Measurements from ENCODE around the gene FOXP4. TPM values are rescaled to one million over a fixed set of nuclear protein-coding genes. Genes with fewer than 3 reads are reported as not detected.

The FOXP4 gene
- total and polyA plus RNA-seq, 2 of the 13 experiments (the other 11 are each of a cell fraction or from before 2014, with no cell fraction given) = 11.0 to 12.4 TPM

DNA sequence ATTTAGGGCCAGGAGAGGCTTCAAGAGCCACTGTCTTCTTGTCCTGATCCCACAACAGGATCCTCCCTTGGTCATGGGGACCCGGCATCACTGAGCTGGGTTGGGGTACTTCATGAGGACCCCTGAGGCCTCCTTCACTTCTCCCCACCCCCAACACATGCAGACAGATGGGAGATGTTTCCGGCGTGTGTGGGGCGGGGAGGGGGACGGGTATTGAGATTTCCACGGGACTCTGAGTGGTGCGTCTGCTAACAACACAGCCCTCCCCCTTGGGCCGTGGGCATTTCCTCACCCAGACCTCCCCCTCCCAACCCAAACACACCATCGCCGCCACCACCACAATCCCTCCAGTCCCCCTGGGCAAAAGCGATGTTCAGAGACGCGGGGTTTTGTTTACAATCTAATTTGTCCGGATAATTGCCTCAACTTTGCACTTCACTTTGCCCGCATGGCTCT lies 906 bp upstream of the FOXP4 start (continued):
- TF ChIP-seq ZNF589 (CRISPR knock-in tag; conservative IDR thresholded peaks at IDR 0.05) (no peak), TOE1 (CRISPR knock-in tag; IDR thresholded peaks at IDR 0.05) (no peak), ZFP36L1 (CRISPR knock-in tag; IDR thresholded peaks at IDR 0.05) (no peak), ZSCAN29 (CRISPR knock-in tag; conservative IDR thresholded peaks at IDR 0.05) (peak; percentile 99), HDAC1 (CRISPR knock-in tag; IDR thresholded peaks at IDR 0.05) (no peak), NKX3-1 (CRISPR knock-in tag; IDR thresholded peaks at IDR 0.05) (no peak), ZNF720 (CRISPR knock-in tag; IDR thresholded peaks at IDR 0.05) (no peak), KAT2B (IDR thresholded peaks at IDR 0.05; ENCODE audit: borderline replicate concordance, low read depth, low read length) (no peak), EED (CRISPR knock-in tag; IDR thresholded peaks at IDR 0.05) (no peak), ZFAT (CRISPR knock-in tag; conservative IDR thresholded peaks at IDR 0.05) (no peak), AGO1 (IDR thresholded peaks at IDR 0.05; ENCODE audit: low read depth, low read length, poor library complexity, severe bottlenecking) (no peak), SSRP1 (CRISPR knock-in tag; IDR thresholded peaks at IDR 0.05) (no peak), PRMT3 (CRISPR knock-in tag; IDR thresholded peaks at IDR 0.05; ENCODE audit: borderline replicate concordance, low read depth) (no peak), XRCC5 (optimal IDR thresholded peaks at IDR 0.05; ENCODE audit: low read length) (no peak), ETV6 (CRISPR knock-in tag; conservative IDR thresholded peaks at IDR 0.05) (no peak), NFE2L1 (CRISPR knock-in tag; IDR thresholded peaks at IDR 0.05; ENCODE audit: borderline replicate concordance) (no peak), CHCHD3 (CRISPR knock-in tag; IDR thresholded peaks at IDR 0.05) (peak; percentile 8; the same call in 1 of the 2 replicates), GATAD2A (CRISPR knock-in tag; IDR thresholded peaks at IDR 0.05) (0 out of 2 replicates have a peak, but pooled peaks have one; percentile 29), HMG20B (CRISPR knock-in tag; conservative IDR thresholded peaks at IDR 0.05) (no peak), TCF7 (IDR thresholded peaks at IDR 0.05; ENCODE audit: low read depth) (no peak), FOXJ3 (CRISPR knock-in tag; IDR thresholded peaks at IDR 0.05; ENCODE audit: borderline replicate concordance) (no peak), CREB1 (IDR thresholded peaks at IDR 0.05) (no peak), CREB1 (CRISPR knock-in tag; IDR thresholded peaks at IDR 0.05) (no peak), ZNF709 (CRISPR knock-in tag; IDR thresholded peaks at IDR 0.05) (no peak)
- TF ChIP-seq, protein P1, sequence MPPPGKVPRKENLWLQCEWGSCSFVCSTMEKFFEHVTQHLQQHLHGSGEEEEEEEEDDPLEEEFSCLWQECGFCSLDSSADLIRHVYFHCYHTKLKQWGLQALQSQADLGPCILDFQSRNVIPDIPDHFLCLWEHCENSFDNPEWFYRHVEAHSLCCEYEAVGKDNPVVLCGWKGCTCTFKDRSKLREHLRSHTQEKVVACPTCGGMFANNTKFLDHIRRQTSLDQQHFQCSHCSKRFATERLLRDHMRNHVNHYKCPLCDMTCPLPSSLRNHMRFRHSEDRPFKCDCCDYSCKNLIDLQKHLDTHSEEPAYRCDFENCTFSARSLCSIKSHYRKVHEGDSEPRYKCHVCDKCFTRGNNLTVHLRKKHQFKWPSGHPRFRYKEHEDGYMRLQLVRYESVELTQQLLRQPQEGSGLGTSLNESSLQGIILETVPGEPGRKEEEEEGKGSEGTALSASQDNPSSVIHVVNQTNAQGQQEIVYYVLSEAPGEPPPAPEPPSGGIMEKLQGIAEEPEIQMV (CRISPR knock-in tag; IDR thresholded peaks at IDR 0.05; ENCODE audit: low read depth) = no peak
- TF ChIP-seq, protein P2, sequence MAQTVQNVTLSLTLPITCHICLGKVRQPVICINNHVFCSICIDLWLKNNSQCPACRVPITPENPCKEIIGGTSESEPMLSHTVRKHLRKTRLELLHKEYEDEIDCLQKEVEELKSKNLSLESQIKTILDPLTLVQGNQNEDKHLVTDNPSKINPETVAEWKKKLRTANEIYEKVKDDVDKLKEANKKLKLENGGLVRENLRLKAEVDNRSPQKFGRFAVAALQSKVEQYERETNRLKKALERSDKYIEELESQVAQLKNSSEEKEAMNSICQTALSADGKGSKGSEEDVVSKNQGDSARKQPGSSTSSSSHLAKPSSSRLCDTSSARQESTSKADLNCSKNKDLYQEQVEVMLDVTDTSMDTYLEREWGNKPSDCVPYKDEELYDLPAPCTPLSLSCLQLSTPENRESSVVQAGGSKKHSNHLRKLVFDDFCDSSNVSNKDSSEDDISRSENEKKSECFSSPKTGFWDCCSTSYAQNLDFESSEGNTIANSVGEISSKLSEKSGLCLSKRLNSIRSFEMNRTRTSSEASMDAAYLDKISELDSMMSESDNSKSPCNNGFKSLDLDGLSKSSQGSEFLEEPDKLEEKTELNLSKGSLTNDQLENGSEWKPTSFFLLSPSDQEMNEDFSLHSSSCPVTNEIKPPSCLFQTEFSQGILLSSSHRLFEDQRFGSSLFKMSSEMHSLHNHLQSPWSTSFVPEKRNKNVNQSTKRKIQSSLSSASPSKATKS (CRISPR knock-in tag; IDR thresholded peaks at IDR 0.05) = no peak
- TF ChIP-seq, protein P3, sequence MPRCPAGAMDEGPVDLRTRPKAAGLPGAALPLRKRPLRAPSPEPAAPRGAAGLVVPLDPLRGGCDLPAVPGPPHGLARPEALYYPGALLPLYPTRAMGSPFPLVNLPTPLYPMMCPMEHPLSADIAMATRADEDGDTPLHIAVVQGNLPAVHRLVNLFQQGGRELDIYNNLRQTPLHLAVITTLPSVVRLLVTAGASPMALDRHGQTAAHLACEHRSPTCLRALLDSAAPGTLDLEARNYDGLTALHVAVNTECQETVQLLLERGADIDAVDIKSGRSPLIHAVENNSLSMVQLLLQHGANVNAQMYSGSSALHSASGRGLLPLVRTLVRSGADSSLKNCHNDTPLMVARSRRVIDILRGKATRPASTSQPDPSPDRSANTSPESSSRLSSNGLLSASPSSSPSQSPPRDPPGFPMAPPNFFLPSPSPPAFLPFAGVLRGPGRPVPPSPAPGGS (CRISPR knock-in tag; IDR thresholded peaks at IDR 0.05) = no peak; the same call in 1 of the 2 replicates
- TF ChIP-seq, protein P4, sequence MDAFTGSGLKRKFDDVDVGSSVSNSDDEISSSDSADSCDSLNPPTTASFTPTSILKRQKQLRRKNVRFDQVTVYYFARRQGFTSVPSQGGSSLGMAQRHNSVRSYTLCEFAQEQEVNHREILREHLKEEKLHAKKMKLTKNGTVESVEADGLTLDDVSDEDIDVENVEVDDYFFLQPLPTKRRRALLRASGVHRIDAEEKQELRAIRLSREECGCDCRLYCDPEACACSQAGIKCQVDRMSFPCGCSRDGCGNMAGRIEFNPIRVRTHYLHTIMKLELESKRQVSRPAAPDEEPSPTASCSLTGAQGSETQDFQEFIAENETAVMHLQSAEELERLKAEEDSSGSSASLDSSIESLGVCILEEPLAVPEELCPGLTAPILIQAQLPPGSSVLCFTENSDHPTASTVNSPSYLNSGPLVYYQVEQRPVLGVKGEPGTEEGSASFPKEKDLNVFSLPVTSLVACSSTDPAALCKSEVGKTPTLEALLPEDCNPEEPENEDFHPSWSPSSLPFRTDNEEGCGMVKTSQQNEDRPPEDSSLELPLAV (CRISPR knock-in tag; conservative IDR thresholded peaks at IDR 0.05; ENCODE audit: low read depth) = no peak

All from HepG2 (cell line).